Fibroblast of the aortic adventitia (primary cell): Measurements from ENCODE around the gene EDC3. TPM values are rescaled to one million over a fixed set of nuclear protein-coding genes. Genes with fewer than 3 reads are reported as not detected.
"Not testable (repeated sequence)": the region's sequence is repeated elsewhere in the genome, so short reads cannot be mapped to it uniquely, and the experiment has no call there.

Experiments used
- DNase-seq: peaks from one replicate; pipeline ENCODE4 v3.0.0-alpha.2; 2010; ENCODE audit warnings: low read depth
- H3K4me3 ChIP-seq: 2 replicates; pipeline ENCODE4 v1.5.1; 2011; ENCODE audit warnings: low read depth, mild to moderate bottlenecking, control low read depth, low read length, moderate library complexity
- total RNA-seq: library from RNA; depleted of rRNA; stranded (reverse); fragments of >200 nt; gene quantifications from 2 replicates; pipeline ENCODE4 v1.2.3, GENCODE V29; 2012; ENCODE audit warnings: low replicate concordance
- TF ChIP-seq, protein P1 (sequence below): IDR thresholded peaks from 2 replicates; pipeline ENCODE4 v1.5.1; 2011; ENCODE audit warnings: mild to moderate bottlenecking, low read length, control low read depth, inconsistent platforms; ENCODE audit not compliant: insufficient read depth

Gene EDC3
- total RNA-seq, 1 donor: 11.3 TPM

DNA sequence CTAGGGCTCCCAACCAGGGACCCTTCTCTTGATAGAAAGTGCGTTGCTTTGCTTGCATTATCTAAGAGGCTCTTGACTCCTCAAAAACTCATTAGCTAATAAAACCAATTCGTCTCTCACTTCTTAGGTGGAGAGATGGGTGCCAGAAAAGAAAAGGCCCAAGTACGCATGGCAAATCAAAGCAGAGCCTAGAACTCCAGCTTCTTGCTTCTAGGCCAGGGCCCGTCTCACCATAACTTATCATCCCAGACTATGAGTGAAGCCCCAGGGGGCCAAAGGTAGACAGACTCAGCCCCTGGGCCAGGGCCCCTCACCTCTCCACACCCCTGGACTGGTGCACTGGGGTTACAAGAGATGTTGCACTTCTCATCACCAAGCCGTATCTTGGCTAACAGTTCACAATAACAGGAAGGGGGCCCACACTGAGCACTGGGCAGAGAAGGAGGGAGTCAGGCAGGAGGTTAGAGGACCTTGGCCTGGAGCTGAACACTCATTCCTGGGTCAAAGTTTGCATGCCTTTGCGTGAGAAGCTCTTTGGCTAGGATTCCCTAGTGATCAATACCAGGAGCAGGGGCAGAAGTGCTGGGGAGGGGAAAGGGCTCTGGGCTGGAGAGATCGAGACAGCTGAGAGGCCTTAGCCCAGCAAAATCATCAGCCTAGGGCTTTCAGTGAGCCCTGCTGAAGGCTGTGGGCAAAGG, 34.9 kb upstream of the EDC3 start:
- no peak for DNase-seq
- H3K4me3 ChIP-seq: no peak overlapping the region
- TF ChIP-seq, protein P1, sequence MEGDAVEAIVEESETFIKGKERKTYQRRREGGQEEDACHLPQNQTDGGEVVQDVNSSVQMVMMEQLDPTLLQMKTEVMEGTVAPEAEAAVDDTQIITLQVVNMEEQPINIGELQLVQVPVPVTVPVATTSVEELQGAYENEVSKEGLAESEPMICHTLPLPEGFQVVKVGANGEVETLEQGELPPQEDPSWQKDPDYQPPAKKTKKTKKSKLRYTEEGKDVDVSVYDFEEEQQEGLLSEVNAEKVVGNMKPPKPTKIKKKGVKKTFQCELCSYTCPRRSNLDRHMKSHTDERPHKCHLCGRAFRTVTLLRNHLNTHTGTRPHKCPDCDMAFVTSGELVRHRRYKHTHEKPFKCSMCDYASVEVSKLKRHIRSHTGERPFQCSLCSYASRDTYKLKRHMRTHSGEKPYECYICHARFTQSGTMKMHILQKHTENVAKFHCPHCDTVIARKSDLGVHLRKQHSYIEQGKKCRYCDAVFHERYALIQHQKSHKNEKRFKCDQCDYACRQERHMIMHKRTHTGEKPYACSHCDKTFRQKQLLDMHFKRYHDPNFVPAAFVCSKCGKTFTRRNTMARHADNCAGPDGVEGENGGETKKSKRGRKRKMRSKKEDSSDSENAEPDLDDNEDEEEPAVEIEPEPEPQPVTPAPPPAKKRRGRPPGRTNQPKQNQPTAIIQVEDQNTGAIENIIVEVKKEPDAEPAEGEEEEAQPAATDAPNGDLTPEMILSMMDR: no peak

DNA sequence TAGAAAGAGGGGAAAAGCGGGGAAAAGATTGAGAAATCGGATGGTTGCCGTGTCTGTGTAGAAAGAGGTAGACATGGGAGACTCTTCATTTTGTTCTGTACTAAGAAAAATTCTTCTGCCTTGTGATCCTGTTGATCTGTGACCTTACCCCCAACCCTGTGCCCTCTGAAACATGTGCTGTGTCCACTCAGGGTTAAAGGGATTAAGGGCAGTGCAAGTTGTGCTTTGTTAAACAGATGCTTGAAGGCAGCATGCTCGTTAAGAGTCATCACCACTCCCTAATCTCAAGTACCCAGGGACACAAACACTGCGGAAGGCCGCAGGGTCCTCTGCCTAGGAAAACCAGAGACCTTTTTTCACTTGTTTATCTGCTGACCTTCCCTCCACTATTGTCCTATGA, 33.5 kb upstream of the EDC3 start:
- not testable (repeated sequence) for DNase-seq, H3K4me3 ChIP-seq

DNA sequence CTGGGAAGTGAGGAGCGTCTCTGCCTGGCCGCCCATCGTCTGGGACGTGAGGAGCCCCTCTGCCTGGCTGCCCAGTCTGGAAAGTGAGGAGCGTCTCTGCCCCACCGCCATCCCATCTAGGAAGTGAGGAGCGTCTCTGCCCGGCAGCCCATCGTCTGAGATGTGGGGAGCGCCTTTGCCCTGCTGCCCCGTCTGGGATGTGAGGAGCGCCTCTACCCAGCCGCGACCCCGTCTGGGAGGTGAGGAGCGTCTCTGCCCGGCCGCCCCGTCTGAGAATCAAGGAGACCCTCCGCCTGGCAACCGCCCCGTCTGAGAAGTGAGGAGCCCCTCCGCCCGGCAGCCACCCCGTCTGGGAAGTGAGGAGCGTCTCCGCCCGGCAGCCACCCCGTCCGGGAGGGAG, 32.9 kb upstream of the EDC3 start:
- H3K4me3 ChIP-seq, DNase-seq: not testable (repeated sequence)

DNA sequence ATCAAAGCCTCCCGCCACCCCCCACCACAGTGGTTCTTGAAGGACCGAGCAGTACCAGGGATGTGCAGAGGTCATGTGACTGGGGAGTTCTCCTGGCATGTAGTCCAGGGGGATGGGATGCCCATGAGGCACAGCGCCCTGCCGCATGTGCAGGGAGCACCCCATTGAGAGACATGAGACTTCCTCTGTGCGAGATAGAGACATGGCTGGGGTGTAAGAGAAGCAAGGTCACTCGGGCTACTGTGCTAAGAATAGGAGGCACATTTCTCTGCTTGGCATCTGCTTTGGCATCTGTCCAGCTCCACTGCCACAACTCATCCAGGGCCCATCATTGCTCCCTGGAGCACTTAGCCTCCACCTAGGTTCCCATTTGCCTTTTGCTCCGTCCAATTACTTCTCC, 31.9 kb upstream of the EDC3 start:
- no peak overlapping the region for H3K4me3 ChIP-seq
- no peak for DNase-seq
- TF ChIP-seq, protein P1: no peak

DNA sequence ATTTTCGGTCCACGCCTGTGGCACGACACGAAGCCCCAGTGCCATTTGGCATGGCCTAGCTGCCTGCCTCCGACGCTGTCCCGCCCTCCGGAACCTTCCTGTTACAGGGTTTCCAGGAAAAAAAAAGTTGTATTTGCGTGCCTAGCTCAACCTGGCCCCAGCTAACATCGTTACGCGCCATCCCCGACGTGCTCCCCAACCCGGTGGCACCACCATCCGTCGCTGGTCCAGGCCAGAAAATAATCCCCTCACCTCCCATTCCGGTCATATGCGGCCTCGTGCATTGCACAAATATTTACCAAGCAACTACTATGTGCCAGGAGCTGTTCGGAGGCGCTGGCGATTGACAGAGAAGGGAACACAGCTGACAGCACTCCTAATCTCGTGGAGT, 30.9 kb upstream of the EDC3 start:
- DNase-seq: no peak
- TF ChIP-seq, protein P1: no peak
- peak overlapping the region; percentile 62 for H3K4me3 ChIP-seq

DNA sequence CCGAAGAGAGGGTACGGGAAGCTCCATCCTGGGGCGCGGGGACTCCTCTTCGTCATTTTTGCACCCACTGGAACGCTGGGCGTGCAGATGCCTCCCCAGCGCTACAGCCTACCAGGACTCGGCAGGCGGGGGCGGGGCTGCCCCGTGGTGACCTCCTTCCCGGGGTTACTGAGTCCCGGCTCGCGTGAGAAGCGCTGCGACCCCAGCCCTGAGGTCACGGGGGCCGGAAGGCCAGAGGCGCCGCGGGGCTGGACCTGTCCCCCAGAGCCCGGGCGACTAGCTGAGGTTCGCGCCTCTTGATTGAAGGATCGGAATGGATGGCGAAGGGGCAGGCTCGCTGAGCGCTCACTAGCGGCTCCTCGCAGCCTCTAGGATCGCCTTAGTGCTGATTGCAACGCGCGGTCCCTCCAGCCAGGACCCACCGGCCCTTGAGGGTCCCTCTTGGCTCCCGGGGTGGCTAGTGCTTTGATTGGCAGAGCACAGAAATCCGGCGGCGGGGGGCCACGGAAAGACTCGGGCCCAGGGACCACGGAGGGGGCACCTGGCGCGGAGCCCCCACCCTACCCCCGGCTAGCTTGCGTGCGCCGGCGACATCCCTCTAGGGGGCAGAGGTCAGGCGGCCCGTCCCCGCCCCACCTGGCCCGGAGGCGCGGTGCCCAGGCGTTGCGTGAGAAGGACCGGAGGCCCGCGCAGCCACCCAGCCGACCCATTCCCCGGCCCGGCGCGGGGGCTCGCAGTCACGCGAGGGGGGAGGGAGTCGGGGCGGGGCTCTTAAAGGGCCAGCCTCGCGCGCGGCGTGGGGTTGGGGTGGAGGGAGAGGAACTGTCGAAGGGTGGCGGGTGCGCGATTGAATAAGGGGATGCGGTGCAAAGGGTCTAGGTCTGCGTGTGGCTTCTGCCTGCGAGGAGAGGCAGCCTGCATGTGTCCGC, 30.3 kb upstream of the EDC3 start:
- TF ChIP-seq, protein P1: no peak
- H3K4me3 ChIP-seq: peak overlapping the region; percentile 62
- DNase-seq: peak; percentile 25

DNA sequence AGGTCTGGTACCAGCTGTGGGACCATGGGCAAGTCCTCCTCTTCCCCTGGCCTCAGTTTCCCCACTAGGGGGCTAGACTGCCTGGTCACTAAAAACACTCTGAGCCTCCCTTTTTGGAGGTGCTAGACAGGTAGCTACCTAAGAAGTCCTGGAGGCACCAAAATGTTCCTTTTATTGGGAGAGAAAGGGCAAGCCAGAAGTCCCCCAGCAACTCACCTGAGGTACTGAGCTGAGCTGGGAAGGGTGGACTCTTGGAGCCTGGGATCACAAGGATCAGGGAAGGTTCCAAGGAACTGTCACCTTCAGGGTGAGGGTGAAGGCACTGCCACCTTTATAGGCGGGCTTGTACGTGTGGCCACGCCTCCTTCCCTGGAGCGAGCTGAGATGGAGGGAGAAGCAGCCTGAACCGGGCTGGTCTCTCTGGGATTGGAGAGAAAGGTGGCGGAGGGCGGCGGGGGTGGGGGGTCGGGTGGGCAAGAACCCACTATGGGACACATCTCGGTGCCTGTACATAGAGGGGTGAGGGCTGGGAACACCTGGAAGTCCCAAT, 29.5 kb upstream of the EDC3 start, which contains the start of gene CYP1A1:
Gene CYP1A1 (minus strand): TSS at position 304 of the 550 bp plus-strand sequence. CDS start 2,431 bp downstream, outside the sequence.
- H3K4me3 ChIP-seq: peak within 1 kb of the TSS; percentile 62
- TF ChIP-seq, protein P1: no peak
- DNase-seq: no peak
